Endothelial cell of umbilical vein (primary cell): ENCODE measurements around the gene CDC16. TPM values are rescaled to one million over a fixed set of nuclear protein-coding genes. Genes with fewer than 3 reads are reported as not detected.

Experiments used
- BruUV-seq: library from RNA; stranded (reverse); fragments of 400-500 nt; replicated peaks from 2 replicates; lab custom pipeline; 2021; lab: Mats Ljungman, UMichigan
- CTCF ChIA-PET: fragments of 300-600, 350-600 bp; sonication (Branson Sonifier 250); formaldehyde crosslinking; loops from one replicate; lab custom pipeline; 2021; ENCODE audit warnings: antibody characterized with exemption, inconsistent platforms; lab: Charles Lee
- POLR2A ChIA-PET: fragments of 300-600, 350-600 bp; sonication (Branson Sonifier 250); formaldehyde crosslinking; loops from one replicate; lab custom pipeline; 2021; ENCODE audit warnings: antibody characterized with exemption, inconsistent platforms; lab: Charles Lee
- DNase-seq: peaks from one replicate; pipeline ENCODE4 v3.0.0-alpha.2; 2011; ENCODE audit warnings: low read depth, low spot score
- FAIRE-seq: peaks from 2 replicates; lab custom pipeline; 2011; peaks lifted over from hg19 to GRCh38; lab: Jason Lieb, UNC
- H2AFZ ChIP-seq: 2 replicates; pipeline ENCODE4 v1.6.0; 2012; ENCODE audit warnings: low read depth, low read length, control low read depth, inconsistent platforms
- H3K27ac ChIP-seq: 2 replicates; pipeline ENCODE4 v1.5.1; 2011; ENCODE audit warnings: low read depth, mild to moderate bottlenecking, control low read depth, low read length, moderate library complexity; ENCODE audit not compliant: insufficient read depth
- H3K27me3 ChIP-seq, 2 experiments: 2 replicates each; pipeline versions ENCODE4 v1.6.0 to v1.6.1; 2011; ENCODE audit warnings: low read length in 2 of 2, mixed read lengths in 1 of 2; ENCODE audit not compliant: control insufficient read depth in 2 of 2, insufficient read depth in 2 of 2
- H3K36me3 ChIP-seq, 2 experiments: 2 replicates in 1 of 2; 3 replicates in 1 of 2; pipeline ENCODE4 v1.5.1; 2011; ENCODE audit warnings: low read length in 2 of 2, mild to moderate bottlenecking in 1 of 2, moderate library complexity in 1 of 2; ENCODE audit not compliant: control insufficient read depth in 2 of 2, insufficient read depth in 2 of 2; ENCODE audit errors: extremely low read depth in 1 of 2
- H3K4me1 ChIP-seq: 3 replicates; pipeline ENCODE4 v1.5.1; 2011; ENCODE audit warnings: mild to moderate bottlenecking, low read length; ENCODE audit not compliant: control insufficient read depth, insufficient read depth; ENCODE audit errors: extremely low read depth
- H3K4me2 ChIP-seq: 2 replicates; pipeline ENCODE4 v1.6.1; 2011; ENCODE audit warnings: low read length, control low read depth, mixed read lengths; ENCODE audit not compliant: insufficient read depth
- H3K4me3 ChIP-seq, 3 experiments: fragments of 200-600 bp in 1 of 3; sonication (generic), shearing (Covaris generic) in 1 of 3; replicated peaks in 1 of 3; 2 replicates each; pipeline ENCODE4 v1.5.1; 2011 to 2016; ENCODE audit warnings: control low read depth in 3 of 3, low read length in 3 of 3, mild to moderate bottlenecking in 2 of 3, inconsistent platforms in 1 of 3, low read depth in 1 of 3, moderate library complexity in 1 of 3; ENCODE audit not compliant: insufficient read depth in 1 of 3
- H3K79me2 ChIP-seq: 2 replicates; pipeline ENCODE4 v1.6.0; 2012; ENCODE audit warnings: low read length, inconsistent platforms; ENCODE audit not compliant: control insufficient read depth, insufficient read depth
- H3K9ac ChIP-seq: replicated peaks from 2 replicates; pipeline ENCODE3; 2011; ENCODE audit warnings: low read length, control low read depth; ENCODE audit not compliant: insufficient read depth; ENCODE audit errors: extremely low read depth
- H3K9me1 ChIP-seq: replicated peaks from 3 replicates; pipeline ENCODE4 v1.6.0; 2011; ENCODE audit warnings: mild to moderate bottlenecking, low read length; ENCODE audit not compliant: control insufficient read depth, insufficient read depth; ENCODE audit errors: extremely low read depth
- H3K9me3 ChIP-seq: replicated peaks from 2 replicates; pipeline ENCODE4 v1.5.1; 2012; ENCODE audit warnings: low read length, inconsistent platforms; ENCODE audit not compliant: control insufficient read depth, insufficient read depth
- H4K20me1 ChIP-seq: replicated peaks from 2 replicates; pipeline ENCODE3; 2011; ENCODE audit warnings: mild to moderate bottlenecking, low read length; ENCODE audit not compliant: control insufficient read depth, insufficient read depth; ENCODE audit errors: extremely low read depth
- EZH2 ChIP-seq: IDR thresholded peaks from 2 replicates; pipeline ENCODE4 v1.6.1; 2012; ENCODE audit warnings: borderline replicate concordance, low read depth, mild to moderate bottlenecking, moderate library complexity, low read length, inconsistent platforms; ENCODE audit not compliant: severe bottlenecking
- FOS ChIP-seq: IDR thresholded peaks from 2 replicates; pipeline ENCODE4 v1.6.1; 2011; ENCODE audit warnings: mild to moderate bottlenecking, low read length, moderate library complexity, borderline replicate concordance; ENCODE audit not compliant: insufficient read depth
- GATA2 ChIP-seq: IDR thresholded peaks from 2 replicates; pipeline ENCODE4 v1.7.0; 2011; ENCODE audit warnings: low read depth, mild to moderate bottlenecking, moderate library complexity, mixed read lengths, low read length; ENCODE audit not compliant: insufficient read length, insufficient read depth
- JUN ChIP-seq: IDR thresholded peaks from 2 replicates; pipeline ENCODE4 v1.6.1; 2011; ENCODE audit warnings: borderline replicate concordance, low read depth; ENCODE audit not compliant: insufficient read length, insufficient read depth
- MYC ChIP-seq: IDR thresholded peaks from one replicate; pipeline ENCODE4 v1.6.1; 2011; ENCODE audit warnings: mild to moderate bottlenecking, low read depth, low read length
- POLR2A ChIP-seq: IDR thresholded peaks from 2 replicates; pipeline ENCODE4 v1.6.1; 2012; ENCODE audit warnings: low read depth, mild to moderate bottlenecking, control low read depth, low read length
- POLR2AphosphoS5 ChIP-seq: IDR thresholded peaks from 2 replicates; pipeline ENCODE4 v1.6.1; 2012; ENCODE audit warnings: low read depth, mild to moderate bottlenecking, control low read depth, low read length, moderate library complexity; ENCODE audit not compliant: insufficient read depth
- dilution Hi-C: fragments of 300-500 bp; cut with MboI; formaldehyde crosslinking; loops from one replicate; pipeline ENCODE4 v1.15.0; 2019; ENCODE audit warnings: low sequenced_read_pairs; ENCODE audit not compliant: extremely low pct_ligation_motif_present
- intact Hi-C: fragments of 100-400 bp; cut with micrococcal nuclease; formaldehyde crosslinking; loops from one replicate; pipeline ENCODE4 v1.10.0; 2022
- polyA plus RNA-seq, 4 experiments: library from polyadenylated mRNA; depleted of rRNA in 3 of 4; stranded (reverse) in 3 of 4; unstranded in 1 of 4; fragments of >200 nt; gene quantifications; 2 replicates each; pipeline versions ENCODE4 v1.2.1 to v1.2.3, GENCODE V29; 2011 to 2012; ENCODE audit warnings: missing spikeins in 1 of 4
- total RNA-seq: library from RNA; stranded (reverse); gene quantifications from 2 replicates; pipeline ENCODE4 v1.2.3, GENCODE V29; 2021
- TF ChIP-seq, protein P1 (sequence below), 2 donors: IDR thresholded peaks; 1 replicate in 1 of 2; 2 replicates in 1 of 2; pipeline ENCODE4 v1.5.1; 2011; ENCODE audit warnings: low read length in 2 of 2, mild to moderate bottlenecking in 2 of 2, moderate library complexity in 2 of 2, control low read depth in 1 of 2, inconsistent platforms in 1 of 2, low read depth in 1 of 2; ENCODE audit not compliant: insufficient read depth in 1 of 2; ENCODE audit errors: extremely low read depth in 1 of 2
- TF ChIP-seq, protein P2 (sequence below): IDR thresholded peaks from 2 replicates; pipeline ENCODE4 v1.6.1; 2011; ENCODE audit not compliant: insufficient read depth, insufficient read length

Gene CDC16
- total and polyA plus RNA-seq, 2 donors (not counting 3 experiments of a cell fraction or from before 2014, with no cell fraction given), result 41.6 to 83.3 TPM

DNA sequence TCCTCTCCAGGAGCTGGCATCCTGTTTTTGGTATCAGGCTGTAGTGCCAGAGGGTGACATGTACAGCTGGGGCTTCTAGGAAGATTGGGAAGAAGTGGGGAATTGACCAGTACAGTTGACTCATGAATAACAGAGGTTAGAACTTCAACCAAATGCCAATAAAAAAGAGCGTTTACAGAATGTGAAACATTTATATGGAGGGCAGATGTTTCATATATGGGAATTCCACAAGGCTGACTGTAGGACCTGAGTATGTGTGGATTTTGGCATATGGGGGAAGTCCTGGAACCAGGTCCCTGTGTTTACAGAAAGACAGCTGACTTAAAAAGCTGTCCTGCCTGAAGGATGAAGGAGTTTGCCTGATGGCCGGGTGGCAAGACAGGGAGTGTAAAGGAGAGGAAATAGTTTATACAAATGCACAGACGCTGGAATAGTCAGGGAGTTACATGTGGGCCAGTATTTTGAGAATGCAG lies 84.8 kb downstream of the CDC16 start:
- no TSS peak for BruUV-seq
- Histone ChIP-seq H3K4me3 (no peak overlapping the region), H3K27me3 (no peaks in the 10 kb centered on the region), H3K79me2 (peaks cover 62% of the 10 kb centered on the region), H2AFZ (no peak overlapping the region), H3K36me3 (peaks cover 10 to 11% of the 10 kb centered on the region in 2 experiments), H4K20me1 (no peaks in the 10 kb centered on the region), H3K4me1 (peaks cover 14% of the 10 kb centered on the region), H3K9me3 (no peaks in the 10 kb centered on the region), H3K4me2 (no peak overlapping the region), H3K9me1 (no peaks in the 10 kb centered on the region), H3K27ac (no peak overlapping the region), H3K9ac (no peak overlapping the region)
- ChIA-PET CTCF (interaction anchor here (0.8 to 1.0 kb wide), 2 partner anchors 22 to 31 kb away, joined by 3 read pairs; no protein-coding TSS in a partner anchor), POLR2A (no interaction called here)
- TF ChIP-seq MYC (no peak), POLR2A (no peak), JUN (no peak), FOS (no peak), GATA2 (no peak), POLR2AphosphoS5 (no peak), EZH2 (no peak)
- TF ChIP-seq, protein P1, sequence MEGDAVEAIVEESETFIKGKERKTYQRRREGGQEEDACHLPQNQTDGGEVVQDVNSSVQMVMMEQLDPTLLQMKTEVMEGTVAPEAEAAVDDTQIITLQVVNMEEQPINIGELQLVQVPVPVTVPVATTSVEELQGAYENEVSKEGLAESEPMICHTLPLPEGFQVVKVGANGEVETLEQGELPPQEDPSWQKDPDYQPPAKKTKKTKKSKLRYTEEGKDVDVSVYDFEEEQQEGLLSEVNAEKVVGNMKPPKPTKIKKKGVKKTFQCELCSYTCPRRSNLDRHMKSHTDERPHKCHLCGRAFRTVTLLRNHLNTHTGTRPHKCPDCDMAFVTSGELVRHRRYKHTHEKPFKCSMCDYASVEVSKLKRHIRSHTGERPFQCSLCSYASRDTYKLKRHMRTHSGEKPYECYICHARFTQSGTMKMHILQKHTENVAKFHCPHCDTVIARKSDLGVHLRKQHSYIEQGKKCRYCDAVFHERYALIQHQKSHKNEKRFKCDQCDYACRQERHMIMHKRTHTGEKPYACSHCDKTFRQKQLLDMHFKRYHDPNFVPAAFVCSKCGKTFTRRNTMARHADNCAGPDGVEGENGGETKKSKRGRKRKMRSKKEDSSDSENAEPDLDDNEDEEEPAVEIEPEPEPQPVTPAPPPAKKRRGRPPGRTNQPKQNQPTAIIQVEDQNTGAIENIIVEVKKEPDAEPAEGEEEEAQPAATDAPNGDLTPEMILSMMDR (IDR thresholded peaks at IDR 0.05; ENCODE audit: extremely low read depth in 1 of 2, insufficient read depth in 1 of 2, low read depth in 1 of 2, low read length in 2 of 2), result no peak
- TF ChIP-seq, protein P2, sequence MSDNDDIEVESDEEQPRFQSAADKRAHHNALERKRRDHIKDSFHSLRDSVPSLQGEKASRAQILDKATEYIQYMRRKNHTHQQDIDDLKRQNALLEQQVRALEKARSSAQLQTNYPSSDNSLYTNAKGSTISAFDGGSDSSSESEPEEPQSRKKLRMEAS, result no peak
- DNase-seq, result peak; percentile 3
- dilution Hi-C loops (no loop called here), intact Hi-C loops (no loop called here)
- FAIRE-seq, result no peak
